ENCODE data around the gene GALNT14.

GALNT14 gene

DNA sequence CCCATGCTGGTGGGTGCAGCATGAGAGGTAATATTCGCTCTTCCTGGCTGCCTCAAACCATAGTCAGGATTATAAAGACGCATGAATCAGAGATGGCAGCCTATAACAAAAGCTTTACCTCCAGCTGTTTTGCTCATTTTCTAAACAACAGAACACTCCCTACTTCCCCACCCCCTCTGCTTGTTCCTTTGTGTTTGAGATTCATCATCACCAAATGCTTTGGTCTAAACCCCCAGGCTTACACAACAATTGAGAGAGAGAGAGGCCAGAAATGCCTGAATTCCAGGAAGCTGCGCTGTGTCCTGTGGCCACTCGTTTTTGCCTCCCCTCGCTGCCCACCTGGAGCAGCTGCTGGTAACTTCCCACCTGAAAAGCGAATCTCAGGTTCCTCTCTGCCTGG, 252.2 kb downstream of the GALNT14 start:
- no peak for DNase-seq

DNA sequence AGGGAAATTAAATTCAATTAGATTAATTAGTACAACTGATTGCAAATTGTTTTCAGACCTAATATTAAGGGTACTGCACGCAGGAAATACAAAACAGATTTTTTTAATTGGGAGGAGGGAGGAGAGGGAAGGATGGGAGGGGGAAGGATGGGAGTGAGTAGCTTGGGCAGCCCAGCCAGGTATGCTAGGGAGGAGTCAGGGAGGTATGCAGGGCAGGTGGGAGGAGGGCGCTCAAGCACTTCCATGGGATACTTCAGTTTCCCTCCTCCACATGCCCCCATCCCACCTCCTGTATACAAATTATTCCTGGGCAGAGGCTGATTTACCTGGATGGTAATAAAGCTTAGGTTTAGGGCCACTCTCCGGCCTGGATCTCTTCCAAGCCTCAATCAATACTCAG, 254.4 kb downstream of the GALNT14 start:
- DNase-seq, result no peak

DNA sequence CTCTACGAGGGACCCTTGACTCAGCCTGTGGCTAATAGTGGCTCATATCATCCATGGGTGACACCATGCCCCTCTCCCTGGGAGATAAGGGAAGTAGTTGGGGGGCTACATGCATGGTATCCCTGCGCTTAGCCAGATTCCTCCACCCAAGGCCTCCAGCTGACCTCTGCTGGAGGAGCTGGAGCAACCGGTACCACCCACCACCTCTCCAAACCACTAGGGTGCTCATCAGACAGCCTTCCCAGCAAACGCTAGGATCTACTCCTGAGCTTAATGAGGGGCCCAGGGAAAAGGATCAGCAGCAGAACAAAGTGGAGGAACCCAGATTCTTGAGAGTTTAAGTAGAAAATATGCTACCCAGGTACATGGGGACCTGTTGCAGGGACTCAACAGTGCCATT, 255.1 kb downstream of the GALNT14 start:
- no peak for DNase-seq

DNA sequence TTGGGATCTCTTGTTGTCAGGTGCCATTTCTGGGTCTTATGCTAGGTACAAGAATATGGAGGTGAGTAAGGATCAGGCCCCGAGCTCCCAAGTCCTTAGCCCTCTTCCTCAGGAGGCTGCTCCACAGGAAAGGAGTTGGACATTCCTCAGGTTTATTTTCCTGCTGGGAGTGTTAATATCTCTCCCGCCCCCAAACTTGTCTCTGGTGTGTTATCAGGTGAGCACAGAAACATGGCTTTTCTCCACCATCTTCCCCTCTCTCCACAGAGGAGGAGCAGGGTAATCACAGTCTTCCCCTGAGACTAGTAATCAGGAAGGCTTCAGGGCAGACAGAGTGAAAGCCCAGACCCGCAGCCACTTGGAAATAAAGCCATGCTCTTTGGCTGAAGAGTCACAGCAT, 257.7 kb downstream of the GALNT14 start:
- DNase-seq, result no peak

DNA sequence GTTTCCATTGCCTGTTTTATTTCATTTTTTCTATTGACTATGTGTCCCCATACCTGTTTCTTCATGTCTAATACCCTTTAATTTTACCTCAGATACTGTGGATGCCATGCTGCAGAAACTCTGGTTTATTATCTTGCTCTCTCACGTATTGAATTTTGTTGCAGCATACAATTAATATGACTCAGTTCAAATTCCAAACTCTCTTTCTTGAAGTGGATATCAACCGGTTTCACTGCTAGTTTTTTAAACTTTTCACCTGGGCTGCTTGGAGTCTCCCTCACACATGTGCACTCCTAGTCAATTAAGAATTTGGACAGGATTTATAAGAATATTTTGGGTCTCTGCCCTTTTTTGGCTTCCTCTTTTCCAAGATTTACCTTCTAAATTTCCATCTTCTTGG, 260.4 kb downstream of the GALNT14 start:
- no peak for DNase-seq

DNA sequence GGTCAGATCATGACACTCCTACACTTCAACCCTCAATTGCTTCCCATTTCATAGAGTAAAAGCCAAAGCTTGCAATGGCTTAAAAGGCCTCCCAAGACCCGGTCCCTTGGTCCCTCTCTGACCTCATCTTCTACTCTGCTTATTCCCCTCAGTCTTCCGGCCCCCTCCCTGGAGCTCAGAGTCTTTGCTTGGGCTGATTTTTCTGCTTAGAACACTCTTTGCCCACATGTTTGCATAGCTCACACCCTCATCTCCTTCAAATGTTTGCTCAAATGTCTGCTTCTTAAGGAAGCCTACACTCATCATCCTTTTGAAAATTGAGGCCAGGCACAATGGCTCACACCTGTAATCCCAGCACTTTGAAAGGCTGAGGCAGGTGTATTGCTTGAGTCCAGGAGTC, 265.4 kb downstream of the GALNT14 start:
- no peak for DNase-seq

DNA sequence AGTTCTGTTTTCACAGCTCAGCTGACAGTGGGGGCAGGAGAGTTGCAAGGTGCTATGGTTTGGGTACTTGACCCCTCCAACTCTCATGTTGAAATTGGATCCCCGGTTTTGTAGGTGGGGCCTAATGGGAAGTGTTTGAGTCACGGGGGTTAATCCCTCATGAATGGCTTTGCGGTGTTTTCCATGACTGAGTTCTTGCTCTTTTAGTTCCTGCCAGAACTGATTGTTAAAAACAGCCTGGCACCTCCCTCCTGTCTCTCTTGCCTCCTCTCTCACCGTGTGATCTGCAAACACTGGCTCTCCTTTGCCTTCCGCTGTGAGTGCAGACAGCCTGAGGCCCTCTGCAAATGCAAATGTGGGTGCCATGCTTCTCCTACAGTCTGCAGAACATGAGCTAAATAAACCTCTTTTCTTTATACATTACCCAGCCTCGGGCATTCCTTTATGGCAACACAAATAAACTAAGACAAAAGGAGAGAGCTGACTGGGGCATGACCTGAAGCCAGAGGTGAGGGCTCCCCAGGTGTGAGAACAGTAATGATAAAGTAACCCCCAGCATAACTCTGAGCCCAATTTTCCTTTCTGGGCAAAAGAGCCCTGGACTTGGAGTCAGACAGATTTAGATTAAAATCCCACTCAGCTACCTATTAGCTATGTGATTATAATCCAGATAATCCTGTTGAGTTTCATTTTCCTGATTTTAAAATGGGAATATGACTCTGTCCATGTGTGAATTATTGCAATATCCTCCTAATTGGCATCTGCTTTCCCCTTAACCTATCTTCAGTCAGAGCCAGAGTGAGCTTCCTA, 266.1 kb downstream of the GALNT14 start:
- no peak for DNase-seq

DNA sequence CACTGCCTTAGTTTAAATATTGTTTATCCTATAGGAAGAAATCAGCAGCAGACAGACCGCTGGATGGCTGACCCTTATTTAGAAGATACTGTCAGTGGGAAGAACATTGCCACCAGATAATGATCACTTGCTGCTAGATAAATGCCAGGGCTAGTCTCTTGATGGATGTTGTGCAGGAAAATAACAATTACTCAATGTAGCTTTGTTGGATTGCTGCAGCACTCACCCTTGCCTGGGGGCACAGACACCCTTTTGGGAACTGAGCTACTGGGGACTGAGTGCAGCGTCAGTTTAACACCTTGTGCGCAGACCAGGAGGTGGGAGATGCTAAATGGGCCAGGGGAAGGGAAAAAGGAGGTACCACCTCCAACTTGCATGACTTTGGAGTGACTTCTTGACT, 266.8 kb downstream of the GALNT14 start:
- DNase-seq, result no peak

DNA sequence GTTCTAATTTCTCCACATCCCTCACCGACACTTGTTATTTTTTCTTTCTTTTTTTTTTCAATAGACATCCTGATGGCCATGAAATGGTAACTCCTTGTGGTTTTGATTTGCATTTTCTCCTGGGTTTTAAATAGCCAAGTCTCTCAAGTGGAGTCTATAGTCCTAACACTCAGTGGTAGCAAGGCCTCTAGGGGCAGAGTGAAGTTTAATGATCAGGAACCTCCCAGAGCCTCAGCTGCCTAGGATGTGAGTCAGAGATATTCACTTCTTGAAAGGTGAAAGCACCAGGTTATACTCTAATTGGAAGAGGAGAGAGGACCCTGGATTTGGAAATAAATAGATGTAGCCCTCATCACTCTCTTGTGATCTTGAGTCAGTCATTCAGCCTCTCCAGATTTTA, 268.3 kb downstream of the GALNT14 start:
- DNase-seq, result no peak

DNA sequence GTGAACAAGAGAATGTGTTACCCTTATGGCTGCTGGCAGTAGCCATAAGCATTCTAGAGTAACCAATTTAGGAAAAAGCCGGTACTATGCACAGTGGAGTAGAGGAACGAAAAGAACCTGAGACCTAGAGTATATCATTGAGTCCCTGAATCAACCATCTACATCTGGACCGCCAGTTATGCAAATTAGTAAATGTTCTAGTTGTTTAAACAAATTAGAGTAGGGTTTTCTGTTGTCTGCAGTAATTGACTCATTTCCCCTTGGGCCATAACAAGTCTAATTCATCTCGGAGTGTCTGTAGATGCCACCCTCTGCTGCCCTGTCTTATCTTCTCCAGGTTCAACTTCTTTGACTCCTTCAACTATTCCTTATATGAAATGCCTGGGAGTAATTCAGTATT, 270.9 kb downstream of the GALNT14 start:
- DNase-seq, result no peak

DNA sequence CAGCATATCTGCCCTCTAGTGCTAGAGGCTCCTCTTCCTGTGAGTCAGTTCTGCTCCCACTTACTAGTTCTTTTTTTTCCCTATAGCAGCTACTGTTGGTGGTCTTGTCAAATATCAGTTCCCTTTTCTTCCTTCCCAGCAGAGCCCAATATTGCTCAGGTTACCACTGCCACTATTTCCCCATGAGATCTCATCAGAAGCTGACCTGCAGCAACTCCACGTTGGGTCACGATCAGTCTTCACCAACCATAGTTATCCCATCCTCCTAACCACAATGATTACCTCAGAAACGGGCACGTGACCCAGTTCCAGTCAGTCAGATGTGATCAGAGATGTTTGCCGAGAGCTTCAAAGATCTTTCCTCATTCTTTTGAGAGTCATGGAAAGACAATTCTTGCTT, 271.3 kb downstream of the GALNT14 start:
- no peak for DNase-seq

DNA sequence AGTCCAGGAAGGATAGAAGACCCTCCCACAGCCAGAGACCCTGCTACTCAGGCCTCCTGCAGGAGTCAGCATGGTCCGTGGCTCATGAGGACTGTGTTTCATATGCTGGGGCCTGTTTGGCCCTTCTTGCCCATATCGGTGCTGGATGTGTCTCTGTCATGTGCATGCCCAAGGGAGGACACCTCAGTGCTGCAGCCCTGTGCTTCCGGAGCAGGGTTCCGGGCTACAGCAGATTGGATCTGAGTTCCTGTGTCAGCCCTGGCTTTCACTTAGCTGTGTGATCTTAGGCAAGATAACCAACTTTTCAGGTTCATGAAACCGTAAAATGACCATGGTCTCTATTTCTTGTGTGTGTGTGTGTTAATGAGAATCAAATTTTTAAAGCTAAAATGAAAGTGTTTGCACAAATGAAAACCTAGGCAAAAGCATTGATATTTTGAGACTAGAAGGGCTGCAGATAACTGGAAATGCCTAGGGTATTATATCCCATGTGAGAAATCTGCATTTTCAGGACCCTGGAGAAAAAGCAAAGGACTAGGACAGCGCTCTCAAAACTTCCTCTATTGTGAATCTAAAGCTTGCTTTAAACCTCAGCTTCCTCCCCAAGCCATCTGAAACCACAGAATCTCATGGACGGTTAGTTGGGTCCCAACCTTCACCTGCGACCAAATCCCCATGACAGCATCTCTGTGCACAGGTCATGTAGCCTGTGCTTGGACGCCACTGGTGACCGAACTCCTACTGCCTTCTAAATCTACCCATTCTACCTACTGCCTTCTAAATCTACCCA, 272.2 kb downstream of the GALNT14 start:
- DNase-seq, result no peak

DNA sequence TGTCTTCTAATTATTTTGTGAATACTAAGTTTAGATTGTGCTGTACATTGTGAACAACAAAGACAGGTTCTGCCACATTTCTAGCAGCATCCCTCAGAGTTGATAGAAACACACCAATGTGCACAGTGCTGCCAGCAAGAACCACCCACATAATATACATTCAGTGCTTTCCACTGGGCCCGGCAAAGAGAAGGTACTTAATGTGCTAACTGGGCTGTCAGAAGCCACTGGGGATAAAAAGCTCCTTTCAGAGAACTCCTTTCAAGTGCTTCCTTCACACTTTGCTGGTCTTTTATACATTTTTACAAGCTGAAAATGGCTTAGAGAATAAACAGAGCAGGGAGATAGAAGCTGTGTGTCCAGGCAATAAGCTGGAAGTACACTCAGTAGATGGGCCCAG, 273.0 kb downstream of the GALNT14 start:
- no peak for DNase-seq

DNA sequence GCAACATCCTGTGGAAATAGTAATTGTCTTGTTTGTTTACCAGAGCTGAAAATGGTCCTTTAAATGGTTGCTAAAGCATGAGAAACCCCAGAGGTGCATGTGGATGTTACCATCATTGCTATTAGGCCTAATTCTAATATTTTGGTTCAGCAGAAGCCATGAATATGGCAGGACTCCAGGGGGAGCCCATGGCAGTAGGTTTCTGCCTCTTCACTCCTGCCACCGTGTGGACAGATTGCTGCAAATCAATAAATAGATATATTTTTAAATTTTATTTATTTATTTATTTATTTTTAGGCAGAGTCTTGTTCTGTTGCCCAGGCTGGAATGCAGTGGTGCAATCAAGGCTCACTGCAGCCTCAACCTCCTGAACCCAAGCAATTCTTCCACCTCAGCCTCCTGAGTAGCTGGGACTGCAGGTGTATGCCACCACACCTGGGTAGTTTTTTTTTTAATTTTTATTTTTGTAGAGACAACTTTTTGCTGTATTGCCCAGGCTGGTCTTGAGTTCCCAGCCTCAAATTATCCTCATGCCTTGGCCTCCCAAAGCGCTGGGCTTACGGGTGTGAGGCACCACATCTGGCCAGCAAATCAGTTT, 276.1 kb downstream of the GALNT14 start:
- DNase-seq, result peak; percentile 78

DNA sequence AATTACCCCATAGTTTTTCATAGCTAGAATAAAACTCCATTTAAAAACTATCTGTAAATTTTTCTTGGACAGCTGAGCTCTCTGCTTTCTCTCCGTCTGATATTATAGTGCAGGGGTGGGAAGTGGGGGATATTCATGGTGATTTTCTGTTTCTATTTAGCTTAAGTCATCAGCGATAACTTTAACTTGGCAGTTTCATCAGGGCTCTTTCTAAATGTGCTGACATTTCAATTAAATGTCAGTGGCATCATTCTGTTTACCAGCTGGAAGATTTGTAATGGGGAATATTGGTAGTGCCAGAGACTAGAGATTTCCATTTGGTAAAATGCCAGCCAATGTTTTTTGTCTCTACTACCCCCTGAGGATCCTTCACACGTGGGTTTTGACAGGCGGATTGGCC, 277.5 kb downstream of the GALNT14 start:
- DNase-seq, result no peak
